Osteocyte (in vitro differentiated cells): ENCODE data around the gene SDR39U1. TPM values are rescaled to one million over a fixed set of nuclear protein-coding genes. Genes with fewer than 3 reads are reported as not detected.

Experiments used
- DNase-seq: peaks from one replicate; pipeline ENCODE4 v3.0.0; 2021; ENCODE audit warnings: mixed read lengths; ENCODE audit not compliant: unreplicated experiment; ENCODE audit errors: extremely low spot score
- H3K27ac Mint-ChIP-seq: one replicate; pipeline ENCODE4 v1.8.0; 2021; ENCODE audit warnings: mild to moderate bottlenecking, mixed read lengths; ENCODE audit not compliant: unreplicated experiment
- H3K27me3 Mint-ChIP-seq: one replicate; pipeline ENCODE4 v1.8.0; 2021; ENCODE audit warnings: mixed read lengths; ENCODE audit not compliant: unreplicated experiment
- H3K36me3 Mint-ChIP-seq: one replicate; pipeline ENCODE4 v1.8.0; 2021; ENCODE audit warnings: mixed read lengths; ENCODE audit not compliant: unreplicated experiment
- H3K4me1 Mint-ChIP-seq: one replicate; pipeline ENCODE4 v1.8.0; 2021; ENCODE audit warnings: mixed read lengths; ENCODE audit not compliant: unreplicated experiment
- H3K4me3 Mint-ChIP-seq: one replicate; pipeline ENCODE4 v1.8.0; 2021; ENCODE audit warnings: mild to moderate bottlenecking, moderate library complexity, mixed read lengths; ENCODE audit not compliant: unreplicated experiment
- H3K9me3 Mint-ChIP-seq: one replicate; pipeline ENCODE4 v1.8.0; 2021; ENCODE audit warnings: mixed read lengths; ENCODE audit not compliant: unreplicated experiment
- total RNA-seq: library from RNA; stranded (reverse); gene quantifications from 2 replicates; pipeline ENCODE4 v1.2.1, GENCODE V29; 2021
- TF ChIP-seq, protein P1 (sequence below): fragments of 200-600 bp; sonication (generic); IDR thresholded peaks from 2 replicates; pipeline ENCODE4 v1.5.0; 2021; ENCODE audit warnings: antibody characterized with exemption, mild to moderate bottlenecking, moderate library complexity

SDR39U1 gene
- total RNA-seq, 1 donor from 2014 or later: 53.9 TPM

DNA sequence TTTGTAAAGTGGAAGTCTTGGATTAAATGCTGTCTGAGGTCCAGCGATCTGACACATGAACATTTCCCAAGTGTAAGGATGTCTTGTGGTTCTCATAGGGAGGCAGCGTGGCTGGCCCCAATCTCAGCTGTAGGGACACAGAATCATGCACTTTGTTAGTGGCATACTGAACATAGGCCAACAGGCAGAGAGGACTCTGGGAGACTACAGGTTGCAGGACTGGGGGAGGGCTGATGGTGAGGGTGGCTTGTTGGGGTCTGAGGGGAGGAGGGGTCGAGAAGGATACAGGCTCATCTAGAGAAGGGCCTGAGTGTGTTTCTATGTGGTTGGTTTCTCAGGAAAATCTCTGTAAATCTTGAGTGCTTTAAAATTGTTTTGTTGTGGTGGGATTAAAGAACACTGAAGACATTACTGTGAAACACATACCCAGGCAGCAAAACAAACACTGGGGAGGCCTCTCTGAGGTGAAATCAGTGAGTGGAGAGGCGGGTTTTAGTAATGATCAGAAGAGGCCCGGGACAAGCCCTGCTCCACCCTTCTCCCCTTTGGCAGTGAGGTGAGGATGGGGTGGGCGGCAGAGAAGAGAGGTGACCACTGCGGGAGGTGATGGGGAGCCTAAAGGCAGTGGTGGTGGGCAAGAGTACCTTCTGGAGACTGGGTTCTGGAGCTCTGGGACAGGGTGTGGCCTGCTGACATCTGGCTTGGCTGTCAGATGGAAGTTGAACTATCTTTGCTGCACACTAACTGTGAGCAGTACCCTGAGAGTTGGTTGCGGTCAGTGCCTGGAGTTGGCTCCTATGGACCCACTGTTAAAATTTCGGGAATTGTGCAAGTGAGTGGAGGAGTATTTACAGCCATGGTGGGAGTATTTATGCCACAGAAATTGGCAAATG is 40.5 kb downstream of the SDR39U1 start:
- TF ChIP-seq, protein P1, sequence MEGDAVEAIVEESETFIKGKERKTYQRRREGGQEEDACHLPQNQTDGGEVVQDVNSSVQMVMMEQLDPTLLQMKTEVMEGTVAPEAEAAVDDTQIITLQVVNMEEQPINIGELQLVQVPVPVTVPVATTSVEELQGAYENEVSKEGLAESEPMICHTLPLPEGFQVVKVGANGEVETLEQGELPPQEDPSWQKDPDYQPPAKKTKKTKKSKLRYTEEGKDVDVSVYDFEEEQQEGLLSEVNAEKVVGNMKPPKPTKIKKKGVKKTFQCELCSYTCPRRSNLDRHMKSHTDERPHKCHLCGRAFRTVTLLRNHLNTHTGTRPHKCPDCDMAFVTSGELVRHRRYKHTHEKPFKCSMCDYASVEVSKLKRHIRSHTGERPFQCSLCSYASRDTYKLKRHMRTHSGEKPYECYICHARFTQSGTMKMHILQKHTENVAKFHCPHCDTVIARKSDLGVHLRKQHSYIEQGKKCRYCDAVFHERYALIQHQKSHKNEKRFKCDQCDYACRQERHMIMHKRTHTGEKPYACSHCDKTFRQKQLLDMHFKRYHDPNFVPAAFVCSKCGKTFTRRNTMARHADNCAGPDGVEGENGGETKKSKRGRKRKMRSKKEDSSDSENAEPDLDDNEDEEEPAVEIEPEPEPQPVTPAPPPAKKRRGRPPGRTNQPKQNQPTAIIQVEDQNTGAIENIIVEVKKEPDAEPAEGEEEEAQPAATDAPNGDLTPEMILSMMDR: no peak
- Mint-ChIP-seq H3K4me3 (peak overlapping the region; percentile 10), H3K27me3 (no peaks in the 10 kb centered on the region), H3K4me1 (peaks cover 58% of the 10 kb centered on the region), H3K36me3 (peaks cover 22% of the 10 kb centered on the region), H3K9me3 (no peaks in the 10 kb centered on the region), H3K27ac (peak overlapping the region; percentile 24)
- no peak for DNase-seq

DNA sequence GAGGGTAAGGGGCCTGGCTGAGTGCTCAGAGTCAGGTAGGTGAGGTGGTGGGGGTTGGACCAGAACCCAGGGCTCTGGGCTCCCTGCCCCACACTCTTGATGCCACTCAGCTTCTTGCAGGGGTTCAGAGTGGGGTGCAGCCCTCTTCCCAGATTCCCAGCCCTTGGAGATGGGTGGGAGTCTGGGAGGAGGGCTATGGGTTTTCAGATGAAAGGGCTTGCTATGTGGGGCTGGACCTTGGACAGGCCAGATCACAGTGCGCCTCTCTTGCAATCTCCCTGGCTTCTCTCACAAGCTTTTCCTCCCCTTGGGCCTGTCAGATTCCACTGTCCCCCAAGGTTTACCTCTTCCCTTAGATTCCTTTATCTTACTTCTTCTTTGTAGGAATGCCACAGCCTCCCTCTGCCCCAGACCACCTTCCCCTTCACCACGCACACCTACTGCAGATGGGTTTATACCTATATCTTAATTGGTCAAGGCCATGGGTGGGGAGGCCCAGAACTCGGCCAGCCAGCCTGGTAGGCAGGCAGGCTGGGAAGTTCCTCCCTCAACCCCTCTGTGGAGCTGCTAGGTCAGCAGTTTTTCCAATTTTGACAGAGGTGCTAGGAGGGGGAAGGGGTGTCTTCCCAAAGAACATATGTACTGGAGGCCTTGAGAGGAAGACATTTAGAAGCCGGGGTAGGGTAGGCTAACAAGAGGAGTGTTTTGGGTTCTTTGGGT is 42.4 kb downstream of the SDR39U1 start:
- H3K27me3 Mint-ChIP-seq: no peaks in the 10 kb centered on the region
- peaks cover 65% of the 10 kb centered on the region for H3K4me1 Mint-ChIP-seq
- peak overlapping the region; percentile 89 for H3K4me3 Mint-ChIP-seq
- TF ChIP-seq, protein P1: no peak
- peaks cover 10% of the 10 kb centered on the region for H3K36me3 Mint-ChIP-seq
- H3K9me3 Mint-ChIP-seq: no peaks in the 10 kb centered on the region
- DNase-seq: no peak
- peak overlapping the region; percentile 2 for H3K27ac Mint-ChIP-seq

DNA sequence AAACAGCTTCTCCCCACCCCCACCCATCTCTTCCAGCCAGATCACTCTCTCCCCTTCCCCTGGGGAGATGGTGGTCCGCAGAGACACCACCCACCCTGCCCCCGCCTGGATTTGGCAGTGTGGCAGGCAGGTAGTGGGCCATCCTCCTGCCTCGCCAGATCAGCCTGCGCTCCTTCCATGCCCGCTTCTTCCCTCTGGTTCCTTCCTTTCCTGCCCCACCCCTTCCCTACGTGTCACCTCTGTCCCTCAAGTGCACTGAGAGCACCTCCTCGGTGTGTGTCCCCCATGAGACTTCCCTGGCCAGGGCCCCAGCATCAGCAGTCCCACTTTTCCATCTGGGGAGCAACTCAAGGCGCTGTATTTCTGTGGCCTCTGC is 43.1 kb downstream of the SDR39U1 start:
- H3K4me1 Mint-ChIP-seq: peaks cover 65% of the 10 kb centered on the region
- no peaks in the 10 kb centered on the region for H3K9me3 Mint-ChIP-seq
- H3K36me3 Mint-ChIP-seq: peaks cover 10% of the 10 kb centered on the region
- DNase-seq: no peak
- TF ChIP-seq, protein P1: no peak
- no peaks in the 10 kb centered on the region for H3K27me3 Mint-ChIP-seq
- H3K4me3 Mint-ChIP-seq: peak overlapping the region; percentile 89
- H3K27ac Mint-ChIP-seq: peak overlapping the region; percentile 86

DNA sequence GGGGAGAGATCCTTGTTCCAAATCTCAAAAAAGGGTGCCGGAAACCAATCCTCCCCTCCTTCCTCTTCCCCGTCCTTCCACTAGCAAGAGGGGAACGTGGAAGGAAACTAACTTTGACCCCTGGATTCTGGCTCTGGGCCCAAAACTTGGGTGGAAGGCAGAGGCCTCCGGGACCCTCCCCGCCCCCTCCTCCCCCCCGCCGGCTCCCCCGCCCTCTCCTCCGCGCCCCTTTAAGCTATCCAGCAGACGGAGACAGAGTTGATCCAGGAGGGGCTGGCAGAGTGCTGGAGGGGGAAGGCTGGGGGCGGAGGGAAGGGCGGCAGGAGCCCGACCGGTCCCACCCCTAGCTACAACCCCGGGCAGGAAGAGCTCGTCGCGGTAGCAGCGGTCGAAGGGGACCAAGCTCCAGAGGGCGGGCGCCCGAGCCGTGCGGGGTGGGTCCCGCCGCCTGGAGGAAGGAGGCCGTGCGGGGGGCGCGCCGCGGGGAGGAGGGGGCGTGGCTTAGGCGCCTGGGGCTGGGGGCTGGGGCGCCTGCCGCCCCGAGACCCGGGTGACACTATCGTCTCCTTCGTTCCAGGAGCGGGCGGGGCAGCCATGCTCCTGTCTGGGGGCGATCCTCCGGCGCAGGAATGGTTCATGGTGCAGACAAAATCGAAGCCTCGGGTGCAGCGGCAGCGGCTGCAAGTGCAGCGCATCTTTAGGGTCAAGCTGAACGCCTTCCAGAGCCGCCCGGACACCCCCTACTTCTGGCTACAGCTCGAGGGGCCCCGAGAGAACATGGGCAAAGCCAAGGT is 43.7 kb downstream of the SDR39U1 start, which contains the start of gene NYNRIN:
NYNRIN (plus strand) TSS at position 351 of the 794 bp plus-strand sequence; CDS start at position 595, 244 bp downstream.
- Mint-ChIP-seq H3K4me1 (peaks cover 64% of the 10 kb centered on the region), H3K27ac (peak within 1 kb of the TSS; percentile 86), H3K27me3 (no peaks in the 10 kb centered on the region), H3K9me3 (no peaks in the 10 kb centered on the region), H3K36me3 (peaks cover 8% of the 10 kb centered on the region), H3K4me3 (peak within 1 kb of the TSS; percentile 89)
- TF ChIP-seq, protein P1: no peak
- DNase-seq: no peak
